HepG2 (cell line): ENCODE measurements around the gene MYO1E. TPM values are rescaled to one million over a fixed set of nuclear protein-coding genes. Genes with fewer than 3 reads are reported as not detected.
A peak's percentile ranks its signal among the peaks of the same experiment; 100 is the strongest.

ENCODE experiments used
- ATAC-seq: fragments of 200-7000 bp; cut with Tn5 transposase; 3 replicates; pipeline ENCODE4 v1.9.1; 2020; ENCODE audit warnings: mild to moderate bottlenecking, moderate library complexity
- BruUV-seq: library from RNA; stranded (reverse); fragments of 400-500 nt; replicated peaks from 2 replicates; lab custom pipeline; 2021; lab: Mats Ljungman, UMichigan
- CTCF ChIA-PET: fragments of 300-600 bp; formaldehyde crosslinking; extraction: SDS; loops from one replicate; lab custom pipeline; 2021; ENCODE audit warnings: low total read pairs, inconsistent platforms, low intra/inter-chr PET ratio; lab: Yijun Ruan, JAX
- POLR2A ChIA-PET: fragments of 350-600 bp; sonication (Branson Sonifier 250); formaldehyde crosslinking; loops from one replicate; lab custom pipeline; 2020; ENCODE audit warnings: antibody characterized with exemption, inconsistent platforms; lab: Yijun Ruan, JAX
- DNase-seq: peaks from one replicate; pipeline ENCODE4 v3.0.0-alpha.2; 2015; ENCODE audit warnings: low spot score
- FAIRE-seq: peaks from 3 replicates; lab custom pipeline; 2011; peaks lifted over from hg19 to GRCh38; lab: Jason Lieb, UNC
- H2AFZ ChIP-seq: one replicate; pipeline ENCODE4 v1.6.1; 2011; ENCODE audit warnings: low read length, inconsistent platforms
- H3K27ac ChIP-seq: fragments of 300-600 bp; 3 replicates; pipeline ENCODE4 v1.8.0; 2011; ENCODE audit warnings: mixed run types, mild to moderate bottlenecking, mixed read lengths, low read length, inconsistent platforms; ENCODE audit not compliant: insufficient read depth; ENCODE audit errors: extremely low read length
- H3K27me3 ChIP-seq, 2 experiments: fragments of 200-600 bp in 1 of 2; 2 replicates in 1 of 2; 3 replicates in 1 of 2; pipeline versions ENCODE4 v1.6.0 to v1.8.0; 2011; ENCODE audit warnings: low read length in 2 of 2, mild to moderate bottlenecking in 2 of 2, moderate library complexity in 2 of 2, inconsistent platforms in 1 of 2; ENCODE audit not compliant: insufficient read depth in 2 of 2, control insufficient read depth in 1 of 2
- H3K36me3 ChIP-seq, 2 experiments: fragments of 200-600 bp in 1 of 2; replicated peaks in 1 of 2; 2 replicates in 1 of 2; 3 replicates in 1 of 2; pipeline versions ENCODE4 v1.5.1 to v1.8.0; 2011; ENCODE audit warnings: low read length in 2 of 2, inconsistent platforms in 1 of 2; ENCODE audit not compliant: insufficient read depth in 2 of 2, control insufficient read depth in 1 of 2
- H3K4me1 ChIP-seq: 2 replicates; pipeline ENCODE4 v1.5.1; 2012; ENCODE audit warnings: low read length, inconsistent platforms; ENCODE audit not compliant: insufficient read depth
- H3K4me2 ChIP-seq: 2 replicates; pipeline ENCODE4 v1.6.0; 2011; ENCODE audit warnings: low read depth, low read length, inconsistent platforms
- H3K4me3 ChIP-seq, 3 experiments: fragments of 200-600 bp in 1 of 3; sonication (generic), shearing (Covaris generic) in 1 of 3; replicated peaks in 1 of 3; 2 replicates each; pipeline ENCODE4 v1.5.1; 2011 to 2016; ENCODE audit warnings: low read length in 3 of 3, inconsistent platforms in 2 of 3, low read depth in 2 of 3, mild to moderate bottlenecking in 2 of 3, control low read depth in 1 of 3, mixed read lengths in 1 of 3; ENCODE audit not compliant: insufficient read depth in 1 of 3
- H3K79me2 ChIP-seq: one replicate; pipeline ENCODE4 v1.6.1; 2011; ENCODE audit warnings: low read length, inconsistent platforms; ENCODE audit not compliant: insufficient read depth
- H3K9ac ChIP-seq: 2 replicates; pipeline ENCODE4 v1.6.0; 2011; ENCODE audit warnings: mild to moderate bottlenecking, low read depth, low read length, inconsistent platforms; ENCODE audit not compliant: insufficient read depth
- H3K9me3 ChIP-seq: 2 replicates; pipeline ENCODE4 v1.5.1; 2012; ENCODE audit warnings: mild to moderate bottlenecking, low read length
- H4K20me1 ChIP-seq: 2 replicates; pipeline ENCODE4 v1.6.0; 2011; ENCODE audit warnings: inconsistent platforms, mild to moderate bottlenecking, low read length, moderate library complexity; ENCODE audit not compliant: insufficient read depth
- ELF3 ChIP-seq: IDR thresholded peaks from 2 replicates; pipeline ENCODE4 v1.6.1; 2016; ENCODE audit warnings: missing genetic modification reagents, missing compliant biosample characterization
- HMGXB4 ChIP-seq, 2 experiments: sonication (generic) in 1 of 2; formaldehyde crosslinking in 1 of 2; IDR thresholded peaks; 2 replicates each; pipeline versions ENCODE4 v1.4.0 to v1.6.1; 2018 to 2020; ENCODE audit warnings: missing genetic modification reagents in 2 of 2, borderline replicate concordance in 1 of 2, low read depth in 1 of 2, mild to moderate bottlenecking in 1 of 2, missing biosample characterization in 1 of 2
- HNF4A ChIP-seq: sonication (generic); formaldehyde crosslinking; IDR thresholded peaks from 2 replicates; pipeline ENCODE4 v1.4.0; 2020; ENCODE audit warnings: missing genetic modification reagents
- MED8 ChIP-seq: sonication (generic); formaldehyde crosslinking; IDR thresholded peaks from 2 replicates; pipeline ENCODE4 v1.8.1; 2023; ENCODE audit warnings: mild to moderate bottlenecking, missing genetic modification reagents; ENCODE audit not compliant: insufficient replicate concordance
- MIXL1 ChIP-seq: IDR thresholded peaks from 2 replicates; pipeline ENCODE4 v1.6.1; 2016
- RXRB ChIP-seq: IDR thresholded peaks from 2 replicates; pipeline ENCODE4 v1.6.1; 2016; ENCODE audit warnings: borderline replicate concordance, missing genetic modification reagents, missing compliant biosample characterization
- TAF15 ChIP-seq: fragments of 200-400 bp; formaldehyde crosslinking; IDR thresholded peaks from one replicate; pipeline ENCODE4 v1.6.1; 2018; ENCODE audit warnings: mild to moderate bottlenecking, low read depth, low read length; ENCODE audit not compliant: poor library complexity, severe bottlenecking
- ZFP36L2 ChIP-seq: sonication (generic); formaldehyde crosslinking; IDR thresholded peaks from 2 replicates; pipeline ENCODE4 v1.4.0; 2020; ENCODE audit warnings: missing genetic modification reagents
- ZNF121 ChIP-seq: sonication (generic); formaldehyde crosslinking; IDR thresholded peaks from 2 replicates; pipeline ENCODE4 v1.5.0; 2020; ENCODE audit warnings: mild to moderate bottlenecking, missing genetic modification reagents
- ZNF33B ChIP-seq: sonication (generic); formaldehyde crosslinking; IDR thresholded peaks from 2 replicates; pipeline ENCODE4 v1.5.1; 2020; ENCODE audit warnings: mild to moderate bottlenecking, missing genetic modification reagents
- WGBS: methylation state at CpG from one replicate; pipeline ENCODE4 v1.1.6; 2017; ENCODE audit warnings: low lambda C conversion rate; 5-methylcytosine and 5-hydroxymethylcytosine counted together
- in situ Hi-C: cut with HindIII; loops from 2 replicates; pipeline ENCODE4 v1.10.0; 2017; ENCODE audit warnings: low pct_unique_long_range_greater_than_20kb; ENCODE audit not compliant: extremely low pct_ligation_motif_present
- intact Hi-C: fragments of 100-400 bp; cut with micrococcal nuclease; formaldehyde crosslinking; loops from one replicate; pipeline ENCODE4 v1.10.0; 2022; ENCODE audit not compliant: unreplicated experiment
- polyA plus RNA-seq, 8 experiments: library from polyadenylated mRNA; depleted of rRNA in 3 of 8; stranded (reverse) in 7 of 8; unstranded in 1 of 8; fragments of >200 nt; fragmentation: Illumina TruSeq in 4 of 8; extraction: Trizol in 4 of 8; gene quantifications; 2 replicates each; pipeline versions ENCODE4 v1.2.1 to v1.2.3, GENCODE V29; 2011 to 2016; ENCODE audit warnings: low read depth in 4 of 8, missing spikeins in 1 of 8, mixed read lengths in 1 of 8; ENCODE audit not compliant: insufficient read depth in 1 of 8
- total RNA-seq, 5 experiments: library from RNA; depleted of rRNA; stranded (reverse); fragments of >200 nt; fragmentation: Illumina TruSeq; extraction: Trizol; gene quantifications; 2 replicates each; pipeline ENCODE4 v1.2.3, GENCODE V29; 2016; ENCODE audit warnings: low read depth in 1 of 5
- TF ChIP-seq, protein P1 (sequence below): sonication (generic); formaldehyde crosslinking; IDR thresholded peaks from 2 replicates; pipeline ENCODE4 v1.5.0; 2020; ENCODE audit warnings: mild to moderate bottlenecking, missing genetic modification reagents, borderline replicate concordance
- TF ChIP-seq, protein P2 (sequence below): IDR thresholded peaks from 2 replicates; pipeline ENCODE4 v1.6.1; 2016; ENCODE audit warnings: low read depth

MYO1E gene
- total and polyA plus RNA-seq, 2 of the 13 experiments (the other 11 are each of a cell fraction or from before 2014, with no cell fraction given) = 15.7 to 25.1 TPM

DNA sequence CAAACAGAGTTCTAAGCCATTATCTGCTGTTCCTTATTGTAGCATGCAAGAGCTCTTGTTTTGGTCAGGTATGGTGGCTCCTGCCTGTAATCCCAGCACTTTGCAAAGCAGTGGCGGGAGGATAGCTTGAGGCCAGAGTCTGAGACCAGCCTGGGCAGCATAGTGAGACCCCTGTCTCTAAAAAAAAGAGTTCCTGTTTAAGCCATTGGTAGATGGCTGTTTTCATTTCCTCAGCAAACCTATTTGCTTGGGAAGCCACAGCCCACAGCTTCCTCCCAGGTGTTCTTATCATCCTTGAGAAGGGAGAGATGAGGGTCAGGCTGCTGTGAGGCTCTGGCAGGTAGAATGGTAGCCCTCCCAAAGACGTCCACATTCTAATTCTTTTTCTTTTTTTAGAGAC, 40.9 kb upstream of the MYO1E start:
- no TSS peak for BruUV-seq
- Histone ChIP-seq H3K79me2 (no peaks in the 10 kb centered on the region), H3K27ac (no peak overlapping the region), H4K20me1 (no peaks in the 10 kb centered on the region), H3K36me3 (no peaks in the 10 kb centered on the region), H3K9ac (no peak overlapping the region), H3K4me2 (no peak overlapping the region), H2AFZ (no peak overlapping the region), H3K4me1 (peaks cover 47% of the 10 kb centered on the region), H3K4me3 (no peak overlapping the region), H3K27me3 (peaks cover 1 to 18% of the 10 kb centered on the region in 2 experiments; a peak in 3 of 5 replicates), H3K9me3 (no peaks in the 10 kb centered on the region)
- FAIRE-seq = no peak
- ChIA-PET POLR2A (no interaction called here), CTCF (interaction anchor here (1.9 kb wide), 1 partner anchor 166 kb away, joined by 13 read pairs; no protein-coding TSS in a partner anchor)
- in situ Hi-C loops (loop anchor here (10.0 kb wide), 1 partner anchor 249 kb away; no protein-coding TSS in a partner anchor), intact Hi-C loops (loop anchor here (2.0 kb wide), 2 partner anchors 41 to 239 kb away; partner anchors contain the start of gene MYO1E)
- no peak for TF ChIP-seq TAF15
- no peak for TF ChIP-seq ZFP36L2 (CRISPR knock-in tag)
- TF ChIP-seq ZNF121 = peak; percentile 82
- DNase-seq = no peak
- WGBS = 50% methylated on average over 2 of the region's 2 CpGs
- no peak for ATAC-seq

DNA sequence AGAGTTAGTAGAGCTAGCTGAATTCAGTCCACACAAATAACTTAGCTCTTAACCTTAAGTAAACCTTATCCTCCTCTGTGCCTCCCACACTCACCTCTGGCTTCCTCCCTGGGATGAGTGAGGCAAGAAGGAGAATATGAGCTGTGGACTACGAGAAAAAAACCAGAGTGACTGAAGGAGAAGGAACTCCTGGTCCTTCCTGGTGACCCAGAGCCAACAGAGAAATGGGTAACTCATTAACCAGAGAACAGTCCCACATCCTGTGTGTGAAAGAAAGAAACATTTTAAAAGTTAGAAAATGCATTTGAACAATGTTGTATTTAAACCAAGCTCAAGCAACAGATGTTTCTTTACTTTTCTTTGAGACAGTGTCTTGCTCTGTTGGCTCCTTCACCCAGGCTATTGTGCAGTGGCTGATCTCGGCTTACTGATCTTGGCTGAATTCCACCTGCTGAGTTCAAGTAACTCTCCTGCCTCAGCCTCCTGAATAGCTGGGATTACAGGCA, 37.8 kb upstream of the MYO1E start:
- Histone ChIP-seq H3K79me2 (no peaks in the 10 kb centered on the region), H2AFZ (no peak overlapping the region), H3K4me1 (peaks cover 47% of the 10 kb centered on the region), H3K4me2 (peak overlapping the region; percentile 74), H3K9ac (no peak overlapping the region), H4K20me1 (no peaks in the 10 kb centered on the region), H3K27ac (no peak overlapping the region), H3K36me3 (no peaks in the 10 kb centered on the region), H3K27me3 (no peaks in the 10 kb centered on the region), H3K4me3 (peak overlapping the region in 2 of 3 experiments; percentile 19 to 36; a peak in 1 of 6 replicates), H3K9me3 (no peaks in the 10 kb centered on the region)
- ChIA-PET POLR2A (interaction anchor here (1.4 kb wide), 1 partner anchor 38 kb away, joined by 6 read pairs; the partner anchor contains the start of gene MYO1E), CTCF (no interaction called here)
- in situ Hi-C loops (loop anchor here (10.0 kb wide), 1 partner anchor 246 kb away; no protein-coding TSS in a partner anchor), intact Hi-C loops (no loop called here)
- WGBS = 5% methylated on average over 2 of the region's 2 CpGs
- BruUV-seq = no TSS peak
- peak; percentile 37 for ATAC-seq
- FAIRE-seq = no peak
- peak; percentile 31 for DNase-seq
- TF ChIP-seq ELF3 (CRISPR knock-in tag) (peak; percentile 63), MED8 (no peak), ZNF33B (no peak), HNF4A (no peak), RXRB (peak; percentile 14; the same call in 1 of the 2 replicates), HMGXB4 (CRISPR knock-in tag; IDR thresholded peaks at IDR 0.05; ENCODE audit: borderline replicate concordance in 1 of 2, low read depth in 1 of 2) (no peak; a peak in 1 of 4 replicates), MIXL1 (CRISPR knock-in tag) (0 out of 2 replicates have a peak, but pooled peaks have one; percentile 39)
- TF ChIP-seq, protein P1, sequence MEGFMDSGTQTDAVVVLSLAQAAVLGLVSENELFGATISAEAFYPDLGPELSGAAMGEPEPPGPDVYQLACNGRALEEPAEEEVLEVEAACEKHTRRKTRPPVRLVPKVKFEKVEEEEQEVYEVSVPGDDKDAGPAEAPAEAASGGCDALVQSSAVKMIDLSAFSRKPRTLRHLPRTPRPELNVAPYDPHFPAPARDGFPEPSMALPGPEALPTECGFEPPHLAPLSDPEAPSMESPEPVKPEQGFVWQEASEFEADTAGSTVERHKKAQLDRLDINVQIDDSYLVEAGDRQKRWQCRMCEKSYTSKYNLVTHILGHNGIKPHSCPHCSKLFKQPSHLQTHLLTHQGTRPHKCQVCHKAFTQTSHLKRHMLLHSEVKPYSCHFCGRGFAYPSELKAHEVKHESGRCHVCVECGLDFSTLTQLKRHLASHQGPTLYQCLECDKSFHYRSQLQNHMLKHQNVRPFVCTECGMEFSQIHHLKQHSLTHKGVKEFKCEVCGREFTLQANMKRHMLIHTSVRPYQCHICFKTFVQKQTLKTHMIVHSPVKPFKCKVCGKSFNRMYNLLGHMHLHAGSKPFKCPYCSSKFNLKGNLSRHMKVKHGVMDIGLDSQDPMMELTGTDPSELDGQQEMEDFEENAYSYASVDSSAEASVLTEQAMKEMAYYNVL (CRISPR knock-in tag) = peak; percentile 39; the same call in 1 of the 2 replicates
- TF ChIP-seq, protein P2, sequence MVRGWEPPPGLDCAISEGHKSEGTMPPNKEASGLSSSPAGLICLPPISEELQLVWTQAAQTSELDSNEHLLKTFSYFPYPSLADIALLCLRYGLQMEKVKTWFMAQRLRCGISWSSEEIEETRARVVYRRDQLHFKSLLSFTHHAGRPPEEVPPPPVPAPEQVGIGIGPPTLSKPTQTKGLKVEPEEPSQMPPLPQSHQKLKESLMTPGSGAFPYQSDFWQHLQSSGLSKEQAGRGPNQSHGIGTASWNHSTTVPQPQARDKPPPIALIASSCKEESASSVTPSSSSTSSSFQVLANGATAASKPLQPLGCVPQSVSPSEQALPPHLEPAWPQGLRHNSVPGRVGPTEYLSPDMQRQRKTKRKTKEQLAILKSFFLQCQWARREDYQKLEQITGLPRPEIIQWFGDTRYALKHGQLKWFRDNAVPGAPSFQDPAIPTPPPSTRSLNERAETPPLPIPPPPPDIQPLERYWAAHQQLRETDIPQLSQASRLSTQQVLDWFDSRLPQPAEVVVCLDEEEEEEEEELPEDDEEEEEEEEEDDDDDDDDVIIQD (CRISPR knock-in tag) = 0 out of 2 replicates have a peak, but pooled peaks have one; percentile 37
